DOHH2 (cell line): ENCODE measurements around the gene RNGTT.

Experiments used
- CTCF ChIP-seq: fragments of 200-600 bp; sonication (generic); IDR thresholded peaks from one replicate; pipeline ENCODE4 v1.5.1; 2014; ENCODE audit warnings: antibody characterized with exemption, mild to moderate bottlenecking, low read depth, low read length; ENCODE audit not compliant: poor library complexity, severe bottlenecking
- EZH2phosphoT487 ChIP-seq: fragments of 200-600 bp; sonication (generic); IDR thresholded peaks from 2 replicates; pipeline ENCODE4 v1.6.1; 2017; ENCODE audit warnings: borderline replicate concordance, mild to moderate bottlenecking, antibody characterized with exemption, low read length, moderate library complexity, mixed read lengths

- TF ChIP-seq CTCF (no peak), EZH2phosphoT487 (no peak)
Measured at GRCh38 chr6:88669475-88669874, 293.9 kb downstream of the RNGTT start.
